Parietal lobe (tissue), 1 donor: ENCODE results near the gene PPP4R3C. TPM values are rescaled to one million over a fixed set of nuclear protein-coding genes. Genes with fewer than 3 reads are reported as not detected.

ENCODE experiments used
- total RNA-seq: library from RNA; depleted of rRNA; stranded (reverse); fragments of >200 nt; gene quantifications from one replicate; pipeline ENCODE4 v1.2.3, GENCODE V29; 2014

PPP4R3C gene
- not detected for total RNA-seq

DNA sequence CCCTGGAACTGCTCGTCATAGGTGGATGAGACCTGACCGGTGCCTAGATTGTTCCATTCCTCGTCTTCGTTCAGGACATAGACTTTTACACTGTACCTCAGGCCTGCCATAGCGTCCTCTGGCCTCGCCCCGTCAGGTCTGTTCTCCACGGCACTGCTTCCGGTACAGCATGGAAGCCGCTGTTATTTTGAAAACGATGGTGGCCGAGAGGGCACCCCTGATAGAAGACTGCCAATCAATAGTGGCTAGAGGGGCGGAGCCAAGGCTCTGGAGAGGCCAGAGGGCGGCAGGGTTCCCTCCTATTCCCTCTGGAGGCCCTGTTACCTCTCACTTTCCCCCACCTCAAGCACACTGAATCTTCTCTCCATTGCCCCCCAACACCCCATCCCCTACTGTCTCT is at the start of gene PPP4R3C:
PPP4R3C (minus strand) TSS at position 155 of the 400 bp plus-strand sequence; CDS start at position 110, 45 bp downstream.

Other genes starting within 250 kb of the PPP4R3C start
- not detected for gene DCAF8L2, start 127.0 kb upstream of the PPP4R3C start, total RNA-seq